ENCODE measurements around the gene AHCY. TPM values are rescaled to one million over a fixed set of nuclear protein-coding genes. Genes with fewer than 3 reads are reported as not detected.
"Not testable (repeated sequence)": the region's sequence is repeated elsewhere in the genome, so short reads cannot be mapped to it uniquely, and the experiment has no call there.

Gene AHCY
- total RNA-seq, 1 experiment from 2014 or later = 265 TPM

DNA sequence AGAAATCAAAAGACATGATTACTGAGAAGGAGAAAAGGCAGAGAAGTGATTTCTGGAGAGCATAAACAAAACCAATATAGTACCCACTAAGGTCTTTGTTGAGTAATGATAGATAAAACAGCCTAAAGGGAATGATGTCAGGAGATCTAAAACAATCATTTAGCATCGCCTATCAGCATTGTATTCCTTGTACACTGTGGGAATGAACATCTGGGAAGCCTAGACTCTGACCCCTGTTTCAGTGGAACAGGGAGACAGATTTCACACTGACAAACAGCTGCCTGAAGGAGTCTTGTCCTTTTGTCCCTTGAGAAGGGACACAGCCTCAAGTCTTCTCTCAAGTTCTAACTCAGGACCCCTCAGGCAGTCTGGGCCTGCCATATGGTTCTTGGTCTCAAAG is 60.3 kb downstream of the AHCY start:
- H3K9ac ChIP-seq (ENCODE audit: low read length) = no peak overlapping the region

DNA sequence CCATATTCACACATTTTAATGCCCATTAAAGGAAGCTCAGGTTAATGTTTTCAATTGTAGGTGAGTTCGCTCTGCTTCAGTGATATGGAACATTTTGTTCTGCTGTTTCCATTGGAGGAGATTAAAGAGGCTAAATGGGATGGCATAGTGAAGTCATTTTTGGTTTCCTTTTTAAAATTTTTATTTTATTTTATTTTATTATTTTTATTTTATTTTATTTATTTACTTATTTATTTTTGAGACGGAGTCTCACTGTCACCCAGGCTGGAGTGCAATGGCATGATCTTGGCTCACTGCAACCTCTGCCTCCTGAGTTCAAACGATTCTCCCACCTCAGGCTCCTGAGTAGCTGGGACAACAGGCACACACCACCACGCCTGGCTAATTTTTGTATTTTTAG is 61.1 kb downstream of the AHCY start:
- H3K27ac ChIP-seq (ENCODE audit: low read length); H3K4me1 ChIP-seq (ENCODE audit: insufficient read depth, low read length); H3K9me3 ChIP-seq (ENCODE audit: low read length); CTCF ChIA-PET; H3K79me2 ChIP-seq (ENCODE audit: low read length); ATAC-seq; H4K20me1 ChIP-seq (ENCODE audit: low read length); H3F3A ChIP-seq (ENCODE audit: low read length, unreplicated experiment); DNase-seq; H3K27me3 ChIP-seq (ENCODE audit: low read length); H3K4me2 ChIP-seq (ENCODE audit: low read length); H2AFZ ChIP-seq (ENCODE audit: low read length); BruUV-seq (replicated peaks); H3K36me3 ChIP-seq (ENCODE audit: low read depth, low read length); POLR2A ChIA-PET (ENCODE audit: unreplicated experiment); H3K4me3 ChIP-seq (ENCODE audit: low read length); H3K9me2 ChIP-seq (replicated peaks; ENCODE audit: low read length); H3K9ac ChIP-seq (ENCODE audit: low read length); intact Hi-C loops (cut with micrococcal nuclease): not testable (repeated sequence)

More for the DNA sequence above, 60.3 kb downstream of the AHCY start:
- TF ChIP-seq EZH2 (IDR thresholded peaks at IDR 0.05; ENCODE audit: low read length, unreplicated experiment) (no peak), EZH2phosphoT487 (IDR thresholded peaks at IDR 0.05; ENCODE audit: borderline replicate concordance, low read length) (no peak)
- TF ChIP-seq, protein P1, sequence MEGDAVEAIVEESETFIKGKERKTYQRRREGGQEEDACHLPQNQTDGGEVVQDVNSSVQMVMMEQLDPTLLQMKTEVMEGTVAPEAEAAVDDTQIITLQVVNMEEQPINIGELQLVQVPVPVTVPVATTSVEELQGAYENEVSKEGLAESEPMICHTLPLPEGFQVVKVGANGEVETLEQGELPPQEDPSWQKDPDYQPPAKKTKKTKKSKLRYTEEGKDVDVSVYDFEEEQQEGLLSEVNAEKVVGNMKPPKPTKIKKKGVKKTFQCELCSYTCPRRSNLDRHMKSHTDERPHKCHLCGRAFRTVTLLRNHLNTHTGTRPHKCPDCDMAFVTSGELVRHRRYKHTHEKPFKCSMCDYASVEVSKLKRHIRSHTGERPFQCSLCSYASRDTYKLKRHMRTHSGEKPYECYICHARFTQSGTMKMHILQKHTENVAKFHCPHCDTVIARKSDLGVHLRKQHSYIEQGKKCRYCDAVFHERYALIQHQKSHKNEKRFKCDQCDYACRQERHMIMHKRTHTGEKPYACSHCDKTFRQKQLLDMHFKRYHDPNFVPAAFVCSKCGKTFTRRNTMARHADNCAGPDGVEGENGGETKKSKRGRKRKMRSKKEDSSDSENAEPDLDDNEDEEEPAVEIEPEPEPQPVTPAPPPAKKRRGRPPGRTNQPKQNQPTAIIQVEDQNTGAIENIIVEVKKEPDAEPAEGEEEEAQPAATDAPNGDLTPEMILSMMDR (conservative IDR thresholded peaks at IDR 0.05; ENCODE audit: low read depth, low read length) = no peak
- no peak overlapping the region for H3K4me2 ChIP-seq (ENCODE audit: low read length)
- H3F3A ChIP-seq (ENCODE audit: low read length, unreplicated experiment) = no peaks in the 10 kb centered on the region
- H3K9me3 ChIP-seq (ENCODE audit: low read length) = 0 out of 2 replicates have a peak, but pooled peaks cover 3% of the 10 kb centered on the region
- no peak for ATAC-seq
- ChIA-PET POLR2A (ENCODE audit: unreplicated experiment) (no interaction called here), CTCF (no interaction called here)
- intact Hi-C loops (cut with micrococcal nuclease) = no loop called here
- H3K79me2 ChIP-seq (ENCODE audit: low read length) = no peaks in the 10 kb centered on the region
- no peaks in the 10 kb centered on the region for H3K4me1 ChIP-seq (ENCODE audit: insufficient read depth, low read length)
- H2AFZ ChIP-seq (ENCODE audit: low read length) = no peak overlapping the region
- no TSS peak for BruUV-seq (replicated peaks)
- H3K27me3 ChIP-seq (ENCODE audit: low read length) = 0 out of 2 replicates have a peak, but pooled peaks cover 4% of the 10 kb centered on the region
- no peak for DNase-seq
- H3K4me3 ChIP-seq (ENCODE audit: low read length) = no peak overlapping the region
- H3K9me2 ChIP-seq (replicated peaks; ENCODE audit: low read length) = no peaks in the 10 kb centered on the region
- H3K27ac ChIP-seq (ENCODE audit: low read length) = no peak overlapping the region
- no peaks in the 10 kb centered on the region for H3K36me3 ChIP-seq (ENCODE audit: low read depth, low read length)
- no peaks in the 10 kb centered on the region for H4K20me1 ChIP-seq (ENCODE audit: low read length)

DNA sequence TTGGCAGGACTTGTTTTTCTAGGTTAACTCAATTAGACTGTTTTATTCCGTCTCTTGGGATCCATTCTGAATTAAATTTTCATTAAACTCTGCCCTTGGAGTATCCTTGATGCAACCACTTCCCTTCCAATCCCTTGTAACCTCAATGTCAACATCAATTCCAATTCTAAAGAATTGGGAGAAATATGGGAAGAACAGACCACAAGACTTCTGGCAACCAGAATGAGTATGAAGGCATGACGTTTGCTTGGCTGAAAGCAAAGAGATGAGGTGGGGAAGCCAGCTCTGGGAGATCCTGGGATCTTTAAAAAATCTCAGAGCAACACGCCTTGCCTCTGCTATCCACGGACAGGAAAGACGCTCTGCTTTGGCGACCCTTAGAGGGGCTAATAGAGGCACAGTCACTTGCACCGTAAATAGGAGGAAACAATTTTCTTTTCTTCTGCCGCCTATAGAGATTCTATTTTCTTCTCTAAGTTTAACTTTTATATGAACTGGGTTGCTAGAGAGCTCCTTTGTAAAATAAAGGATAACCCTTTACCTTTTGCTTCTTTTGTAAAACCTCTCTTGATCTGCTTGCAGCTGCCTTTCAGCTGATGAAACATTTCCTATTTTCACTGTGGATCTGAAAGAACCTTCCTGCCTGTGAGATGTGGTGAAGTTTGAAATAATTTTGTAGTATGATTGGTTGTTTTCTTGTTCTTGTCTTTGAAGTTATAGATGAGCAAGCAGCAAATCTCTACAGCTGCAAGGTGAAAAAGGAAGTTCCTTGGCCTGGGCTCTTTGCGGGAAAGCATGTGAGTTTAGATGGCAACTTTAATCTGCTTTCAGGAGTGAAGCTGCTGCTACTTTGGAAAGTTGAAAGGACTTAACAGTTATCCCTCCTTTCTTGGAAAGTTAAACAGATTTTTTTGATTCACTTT is 62.2 kb downstream of the AHCY start, which contains the start of gene ASIP:
Gene ASIP, plus strand, starts transcription at position 731 of the 923 bp plus-strand sequence. CDS start 18,952 bp downstream, outside the sequence.
- H4K20me1 ChIP-seq (ENCODE audit: low read length) = no peaks in the 10 kb centered on the region
- ChIA-PET CTCF (no interaction called here), POLR2A (ENCODE audit: unreplicated experiment) (no interaction called here)
- H3K27ac ChIP-seq (ENCODE audit: low read length) = no peak within 1 kb of the TSS
- ATAC-seq = no peak
- H3F3A ChIP-seq (ENCODE audit: low read length, unreplicated experiment) = no peaks in the 10 kb centered on the region
- H3K4me1 ChIP-seq (ENCODE audit: insufficient read depth, low read length) = no peaks in the 10 kb centered on the region
- H3K9ac ChIP-seq (ENCODE audit: low read length) = no peak within 1 kb of the TSS
- no peak for TF ChIP-seq EZH2 (IDR thresholded peaks at IDR 0.05; ENCODE audit: low read length, unreplicated experiment)
- TF ChIP-seq, protein P1 (conservative IDR thresholded peaks at IDR 0.05; ENCODE audit: low read depth, low read length) = no peak
- TF ChIP-seq EZH2phosphoT487 (IDR thresholded peaks at IDR 0.05; ENCODE audit: borderline replicate concordance, low read length) = no peak
- 0 out of 2 replicates have a peak, but pooled peaks cover 3% of the 10 kb centered on the region for H3K9me3 ChIP-seq (ENCODE audit: low read length)
- no peak within 1 kb of the TSS for H2AFZ ChIP-seq (ENCODE audit: low read length)
- no peak for DNase-seq
- H3K9me2 ChIP-seq (replicated peaks; ENCODE audit: low read length) = no peaks in the 10 kb centered on the region
- H3K4me3 ChIP-seq (ENCODE audit: low read length) = no peak within 1 kb of the TSS
- intact Hi-C loops (cut with micrococcal nuclease) = no loop called here
- H3K36me3 ChIP-seq (ENCODE audit: low read depth, low read length) = no peaks in the 10 kb centered on the region
- BruUV-seq (replicated peaks) = no TSS peak
- H3K27me3 ChIP-seq (ENCODE audit: low read length) = 0 out of 2 replicates have a peak, but pooled peaks cover 5% of the 10 kb centered on the region
- no peak within 1 kb of the TSS for H3K4me2 ChIP-seq (ENCODE audit: low read length)
- no peaks in the 10 kb centered on the region for H3K79me2 ChIP-seq (ENCODE audit: low read length)

Data from PC-3 (cell line).